NCI-H510A treated with DMSO at 0.1 percent for 48 hours (cell line): Measurements from ENCODE around the gene SYTL2.

Source experiments
- DNase-seq: peaks from one replicate; lab custom pipeline; 2025; lab: John Stamatoyannopoulos, UW

Gene SYTL2

DNA sequence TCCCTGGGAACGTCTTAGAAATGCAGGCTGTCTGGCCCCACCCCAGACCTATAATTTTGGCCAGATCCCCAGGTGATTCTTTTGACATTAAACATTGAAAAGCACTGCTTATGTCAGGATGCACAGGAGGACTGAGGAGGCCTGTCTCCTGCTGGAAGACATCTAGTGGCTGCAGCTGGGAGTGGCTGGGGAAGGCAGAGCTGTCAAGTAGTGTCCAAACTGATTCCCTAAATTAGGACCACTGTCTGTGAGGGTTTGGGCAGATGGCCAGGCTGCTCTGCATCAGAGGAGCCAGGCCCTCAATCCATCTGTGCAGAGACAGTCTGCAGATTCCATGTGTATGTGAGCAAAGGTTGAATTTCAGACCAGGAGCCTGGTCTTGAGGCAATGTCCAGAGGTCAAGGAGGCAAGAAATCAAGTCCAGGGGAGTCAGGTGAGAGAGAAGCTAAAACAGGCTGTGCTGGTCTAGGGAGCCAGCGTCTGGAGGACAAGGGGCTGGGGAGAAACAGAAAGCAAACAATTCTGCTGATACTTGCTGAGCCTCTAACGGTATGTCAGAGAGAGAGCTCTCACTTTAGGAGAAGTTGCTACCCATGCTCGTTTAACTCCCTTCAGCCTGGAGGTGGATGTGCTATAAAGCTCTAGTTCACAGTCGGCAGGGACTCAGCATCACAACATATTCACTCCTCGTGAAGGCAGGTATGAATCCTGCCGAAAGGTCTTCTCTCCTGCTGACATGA lies 15.3 kb upstream of the SYTL2 start:
- DNase-seq, result no peak

DNA sequence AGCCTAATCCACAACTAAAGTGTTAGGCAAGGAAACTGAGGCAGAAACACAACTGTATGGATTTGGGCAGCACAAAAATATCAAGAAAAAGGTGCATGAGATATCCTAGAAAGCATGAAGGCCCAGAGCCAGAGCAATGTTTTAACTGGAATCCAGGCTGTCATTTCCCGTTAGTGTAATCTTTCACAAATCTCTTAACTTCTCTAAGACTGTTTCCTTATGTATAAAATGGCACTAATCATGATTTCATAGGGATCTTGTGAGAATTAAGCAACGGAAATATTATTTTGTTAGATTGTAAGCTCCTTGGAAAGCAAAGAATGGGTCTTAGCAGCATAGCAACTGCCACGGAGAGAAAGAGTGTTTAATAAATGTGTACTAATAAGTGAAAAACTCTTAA lies 14.7 kb upstream of the SYTL2 start:
- DNase-seq, result no peak

DNA sequence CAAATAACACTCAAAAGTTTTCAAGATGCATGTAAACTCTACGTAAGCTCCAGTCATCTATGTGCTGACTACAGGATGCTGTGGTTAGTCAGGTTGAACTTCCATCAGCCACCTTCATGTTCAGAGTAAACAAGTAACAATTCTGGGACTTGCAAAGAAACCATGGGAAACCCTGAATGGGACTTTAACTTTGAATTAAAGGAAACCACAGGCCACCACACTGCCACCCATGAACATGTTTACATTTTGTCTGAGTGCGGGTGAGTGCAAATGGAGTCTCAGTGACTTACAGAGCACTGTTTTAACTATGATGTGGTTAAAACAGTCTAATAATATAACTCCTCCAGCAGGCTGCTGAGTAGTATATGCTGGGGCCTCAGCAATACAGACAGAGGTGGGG lies 12.9 kb upstream of the SYTL2 start:
- DNase-seq, result no peak

DNA sequence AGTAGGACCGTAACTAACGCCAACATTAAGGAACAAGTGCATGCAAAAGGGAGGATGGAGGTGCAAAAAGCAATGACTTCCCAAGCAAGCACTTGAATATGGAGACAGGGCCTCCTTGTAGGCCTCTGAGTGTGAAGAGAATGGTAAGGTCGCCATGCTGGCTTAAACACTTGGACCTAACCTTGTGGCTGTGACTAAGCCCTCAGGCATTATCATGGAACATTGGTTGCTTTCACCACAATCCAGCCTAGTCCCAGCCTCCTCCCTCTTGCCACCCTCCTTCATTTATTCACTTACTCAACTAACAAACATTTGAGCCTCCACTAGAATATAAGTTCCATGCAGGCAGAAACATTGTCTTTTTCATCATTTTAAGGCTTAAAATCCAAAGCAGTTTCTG lies 11.9 kb upstream of the SYTL2 start:
- DNase-seq, result no peak

DNA sequence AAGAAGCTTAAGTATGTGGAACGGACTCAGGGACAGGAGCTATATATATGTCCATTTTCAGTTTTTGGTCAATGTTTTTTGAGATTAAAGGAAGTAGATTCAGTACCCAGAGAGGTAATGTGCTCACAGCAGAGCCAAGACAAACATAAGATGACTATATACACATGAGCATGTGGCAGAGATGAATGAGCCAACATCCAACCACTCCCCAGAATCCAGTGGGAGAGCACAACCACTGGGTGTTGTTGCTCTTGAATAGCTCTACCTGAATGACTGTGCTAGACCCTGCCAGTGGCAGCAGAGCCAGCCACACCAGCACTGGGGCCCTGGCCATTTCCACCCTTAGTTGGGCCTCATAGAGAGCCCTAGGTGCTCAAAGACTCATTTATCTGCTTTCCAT lies 10.7 kb upstream of the SYTL2 start:
- no peak for DNase-seq

DNA sequence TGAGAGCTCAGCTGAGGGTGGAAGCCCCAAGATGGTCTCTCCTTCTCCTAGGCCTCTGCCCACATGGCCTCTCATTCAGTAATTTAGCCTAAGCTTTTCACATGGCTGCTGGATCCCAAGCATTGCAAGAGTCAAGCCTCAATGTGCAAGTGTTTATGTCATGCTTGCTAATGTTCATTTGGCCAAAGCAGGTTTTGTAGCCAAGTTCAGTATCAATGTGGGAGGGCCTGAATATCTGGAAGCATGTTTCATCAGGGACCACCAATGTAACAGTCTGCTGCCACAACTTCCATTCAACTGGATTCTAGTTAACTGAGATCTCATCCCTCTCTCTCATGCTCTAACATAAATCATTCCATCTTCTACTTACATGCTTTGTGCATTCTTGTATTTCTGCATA lies 8.5 kb upstream of the SYTL2 start:
- no peak for DNase-seq

DNA sequence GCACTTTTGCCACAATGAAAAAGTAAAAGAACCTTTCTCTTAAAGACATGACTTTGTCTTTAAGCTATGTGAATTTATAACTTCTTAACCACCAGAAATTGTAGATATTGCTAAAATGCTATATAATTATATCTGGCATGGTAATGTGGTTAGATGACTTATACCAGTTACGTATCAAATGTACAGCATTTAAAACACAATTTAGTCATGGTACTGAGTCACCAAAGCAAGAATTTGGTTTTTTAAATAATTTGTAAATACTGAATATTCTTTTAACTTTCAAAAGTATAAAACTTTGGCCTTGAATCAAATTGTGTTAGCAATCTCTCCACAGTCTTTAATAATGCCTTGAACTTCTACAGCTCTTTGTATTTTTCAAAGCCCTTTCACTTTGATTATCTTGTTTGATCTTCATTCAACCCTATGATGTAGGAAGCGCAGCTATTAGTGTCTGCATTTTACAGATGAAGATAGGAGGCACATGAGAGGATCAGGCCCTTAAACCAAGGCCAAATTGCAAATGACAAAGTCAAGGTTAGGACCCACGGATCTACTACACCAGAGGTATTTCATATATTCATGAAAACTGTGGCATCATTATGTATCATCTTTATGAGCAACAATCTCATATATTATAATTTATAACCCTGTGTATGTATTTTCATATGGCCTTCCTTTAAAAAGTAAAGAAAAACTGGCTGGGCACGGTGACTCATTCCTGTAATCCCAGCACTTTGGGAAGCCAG lies 4.4 kb upstream of the SYTL2 start:
- no peak for DNase-seq

DNA sequence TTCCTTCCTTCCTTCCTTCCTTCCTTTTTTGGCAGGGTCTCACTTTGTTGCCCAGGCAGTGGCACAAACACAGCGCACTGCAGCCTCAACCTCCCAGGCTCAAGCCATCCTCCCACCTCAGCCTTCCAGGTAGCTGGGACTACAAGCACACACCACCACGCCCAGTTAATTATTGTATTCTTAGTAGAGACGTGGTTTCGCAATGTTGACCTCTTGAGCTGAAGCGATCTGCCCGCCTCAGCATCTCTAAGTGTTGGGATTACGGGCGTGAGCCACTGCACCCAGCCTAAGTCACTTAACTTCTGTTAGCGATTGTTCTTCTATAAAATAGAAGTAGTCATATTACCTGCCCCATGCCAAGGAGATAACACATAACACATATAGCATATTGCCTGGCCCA lies 2.8 kb upstream of the SYTL2 start:
- DNase-seq, result peak; percentile 61

DNA sequence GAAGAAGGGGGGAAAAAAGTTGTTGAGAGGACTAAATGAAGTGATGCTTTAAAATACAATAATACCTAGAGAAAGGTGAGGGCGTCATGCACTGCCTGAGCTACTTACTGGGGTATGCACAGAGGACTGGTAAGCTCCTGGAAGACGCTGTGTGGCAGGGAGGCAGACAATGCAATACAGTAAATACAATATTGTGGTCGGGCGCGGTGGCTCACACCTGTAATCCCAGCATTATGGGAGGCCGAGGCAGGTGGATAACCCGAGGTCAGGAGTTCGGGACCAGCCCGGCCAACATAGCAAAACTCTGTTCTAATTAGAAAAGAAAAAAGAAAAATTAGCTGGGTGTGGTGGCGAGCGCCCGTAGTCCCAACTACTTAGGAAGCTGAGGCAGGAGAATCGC lies 683 bp upstream of the SYTL2 start:
- DNase-seq, result no peak

DNA sequence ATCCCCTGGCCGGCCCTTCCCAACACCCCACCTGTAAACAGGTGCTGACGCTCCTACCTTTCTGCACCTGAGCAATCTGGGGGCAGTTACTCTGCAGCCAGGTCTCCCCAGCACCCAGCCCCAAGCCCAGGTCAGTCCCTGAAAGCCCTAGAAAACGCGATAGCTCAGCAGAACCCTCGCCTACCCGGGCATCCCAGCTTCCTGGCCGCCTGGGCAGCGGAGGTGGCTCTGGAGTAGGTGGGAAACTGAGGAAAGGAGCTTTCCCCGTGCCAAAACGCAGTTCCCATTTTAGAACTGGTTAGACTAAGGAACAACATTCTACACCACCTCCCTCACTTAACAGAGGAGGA lies 445 bp downstream of the SYTL2 start:
- DNase-seq, result no peak

DNA sequence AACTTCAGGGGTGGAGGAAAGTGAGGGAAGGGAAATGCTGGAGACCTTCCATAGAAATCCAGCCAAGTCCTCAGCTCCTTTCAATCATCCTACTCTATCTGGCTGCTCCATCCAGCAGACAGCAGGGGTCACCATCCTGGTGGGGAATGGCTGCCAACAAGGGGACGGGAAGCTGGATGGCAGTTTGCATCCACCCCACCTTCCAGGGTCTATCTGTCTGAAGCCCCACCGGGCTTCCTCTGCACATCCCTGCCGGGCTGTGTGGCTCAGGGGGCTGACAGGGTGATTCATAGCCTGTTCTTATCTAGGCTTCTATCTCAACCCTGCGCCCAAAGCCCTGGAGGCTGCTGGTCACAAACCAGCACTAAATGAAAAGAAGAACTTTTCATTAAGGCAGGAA lies 1.1 kb downstream of the SYTL2 start:
- DNase-seq, result no peak

DNA sequence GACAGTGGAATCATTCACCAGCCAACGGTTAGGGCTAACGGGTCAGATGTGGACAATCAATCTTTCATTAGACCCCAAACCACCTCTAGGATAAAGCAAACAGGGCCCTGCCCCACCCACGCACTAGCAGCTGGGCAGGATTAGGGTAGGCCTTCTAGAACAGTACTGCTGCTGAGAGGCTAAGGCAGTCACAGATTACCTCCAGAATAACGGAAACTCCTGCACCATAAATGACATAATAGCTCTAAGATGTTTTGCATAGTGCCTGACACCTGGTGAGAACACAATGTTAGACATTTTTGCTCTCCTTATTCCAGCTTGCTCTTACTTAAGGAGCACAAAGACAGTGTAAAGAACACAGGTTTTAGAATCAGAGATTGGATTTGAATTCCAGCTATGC lies 1.8 kb downstream of the SYTL2 start:
- DNase-seq, result no peak

DNA sequence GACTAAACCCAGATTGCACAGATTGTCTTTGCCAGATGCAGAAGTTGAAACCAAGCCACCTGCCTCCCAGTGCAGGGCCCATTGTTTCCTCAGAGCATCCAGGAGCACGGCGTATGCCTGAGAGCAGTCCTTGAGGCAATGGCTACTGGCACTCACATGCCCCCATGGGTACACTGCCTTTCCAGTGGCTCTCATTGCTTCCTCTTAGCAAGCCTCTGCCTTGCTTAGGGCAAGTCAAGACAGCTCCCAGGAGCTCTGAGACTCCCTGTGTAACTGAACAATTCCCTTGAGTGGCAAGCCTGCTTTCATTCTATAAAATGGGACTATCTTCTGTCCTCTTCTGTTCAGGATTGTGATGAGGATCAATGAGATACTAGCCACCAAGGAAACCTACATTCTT lies 4.1 kb downstream of the SYTL2 start:
- no peak for DNase-seq

DNA sequence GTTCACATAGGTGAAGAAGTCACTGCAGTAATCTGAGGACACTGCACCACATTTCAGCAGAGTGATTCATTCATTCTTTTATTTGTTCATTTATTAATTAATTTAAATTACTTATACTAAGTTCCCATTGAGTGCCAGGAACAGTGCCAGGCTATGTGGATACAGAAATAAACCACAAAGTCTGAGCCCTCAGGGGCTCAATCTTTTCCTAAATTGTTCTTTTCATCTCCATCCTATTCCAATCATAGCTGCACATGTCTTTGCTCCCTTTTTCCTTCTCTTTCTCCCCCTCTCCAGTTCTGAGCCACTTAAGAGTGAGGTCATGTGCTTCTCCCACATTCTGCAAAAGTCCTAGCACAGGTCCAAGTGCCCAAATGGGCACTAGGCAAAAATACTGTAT lies 4.9 kb downstream of the SYTL2 start:
- no peak for DNase-seq

DNA sequence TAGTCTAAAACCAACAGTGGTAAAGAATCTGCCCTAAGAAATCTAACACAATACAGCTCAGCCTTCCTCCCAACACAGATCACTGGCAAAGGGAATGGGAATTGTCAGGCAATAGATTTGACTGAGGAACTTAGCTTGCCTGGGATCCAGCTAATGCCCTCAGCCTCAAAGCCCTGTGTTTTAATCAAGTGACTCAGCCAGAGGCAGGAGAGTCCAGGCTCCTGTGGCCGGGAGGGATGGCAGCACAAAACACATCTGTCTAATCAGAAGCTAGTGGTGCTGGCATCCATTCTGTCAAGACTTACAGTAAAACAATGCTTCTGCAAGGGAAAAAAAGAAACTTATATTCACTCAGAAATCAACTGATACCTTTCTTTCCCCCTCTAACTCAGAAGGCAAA lies 5.6 kb downstream of the SYTL2 start:
- DNase-seq, result no peak

DNA sequence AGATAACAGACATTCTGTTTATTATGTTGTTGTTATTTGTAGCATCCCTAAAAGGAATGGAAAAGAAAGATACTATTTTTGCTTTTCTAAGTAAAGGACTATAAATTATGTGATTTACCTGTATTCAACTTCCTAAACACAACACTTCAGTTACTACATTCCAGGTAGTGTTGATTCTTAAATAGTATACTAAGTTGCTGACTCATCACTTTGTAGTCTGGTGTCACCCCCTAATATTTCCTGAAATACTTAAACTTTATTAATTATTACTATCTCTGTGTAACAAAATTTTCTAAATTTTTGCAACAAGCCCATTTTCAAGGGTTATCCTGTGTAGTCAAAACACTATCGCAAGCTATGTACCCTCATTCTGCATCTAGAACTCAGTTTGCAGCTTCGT lies 7.0 kb downstream of the SYTL2 start:
- DNase-seq, result no peak

DNA sequence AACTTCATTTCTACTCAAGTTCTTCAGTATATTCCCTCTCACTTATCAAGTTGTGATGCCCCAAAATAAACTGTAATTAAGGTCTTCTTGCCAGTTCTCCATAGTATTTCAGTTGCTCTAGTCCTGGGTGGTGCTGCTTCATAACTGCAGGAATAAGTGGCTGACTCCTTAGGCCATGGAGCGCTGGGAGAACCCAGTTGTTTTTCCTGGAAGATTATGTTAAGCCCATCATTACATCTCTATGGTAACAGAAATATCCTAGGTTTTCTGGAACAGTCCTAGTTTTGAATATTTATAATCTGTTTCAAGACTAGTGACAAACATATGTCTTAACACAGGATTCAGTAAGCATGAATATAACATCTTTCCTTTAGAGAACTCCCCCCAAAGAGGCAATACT lies 7.6 kb downstream of the SYTL2 start:
- no peak for DNase-seq

DNA sequence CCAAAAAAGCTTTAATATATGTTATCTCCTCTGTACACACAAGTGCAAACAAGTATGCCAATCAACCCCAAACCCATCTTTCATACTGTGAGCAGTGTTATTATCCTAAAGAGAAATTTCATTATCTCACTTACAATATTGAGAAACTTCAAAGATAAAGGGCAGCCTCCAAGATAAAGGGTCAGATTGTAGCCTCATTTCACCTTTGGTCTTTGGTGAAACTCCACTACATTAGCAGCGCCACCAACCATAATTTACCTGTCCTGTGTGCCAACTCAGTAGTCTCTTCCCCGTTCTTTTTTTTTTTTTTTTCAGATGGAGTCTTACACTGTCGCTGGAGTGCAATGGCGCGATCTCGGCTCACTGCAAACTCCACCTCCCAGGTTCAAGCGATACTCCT lies 9.4 kb downstream of the SYTL2 start:
- DNase-seq, result no peak

DNA sequence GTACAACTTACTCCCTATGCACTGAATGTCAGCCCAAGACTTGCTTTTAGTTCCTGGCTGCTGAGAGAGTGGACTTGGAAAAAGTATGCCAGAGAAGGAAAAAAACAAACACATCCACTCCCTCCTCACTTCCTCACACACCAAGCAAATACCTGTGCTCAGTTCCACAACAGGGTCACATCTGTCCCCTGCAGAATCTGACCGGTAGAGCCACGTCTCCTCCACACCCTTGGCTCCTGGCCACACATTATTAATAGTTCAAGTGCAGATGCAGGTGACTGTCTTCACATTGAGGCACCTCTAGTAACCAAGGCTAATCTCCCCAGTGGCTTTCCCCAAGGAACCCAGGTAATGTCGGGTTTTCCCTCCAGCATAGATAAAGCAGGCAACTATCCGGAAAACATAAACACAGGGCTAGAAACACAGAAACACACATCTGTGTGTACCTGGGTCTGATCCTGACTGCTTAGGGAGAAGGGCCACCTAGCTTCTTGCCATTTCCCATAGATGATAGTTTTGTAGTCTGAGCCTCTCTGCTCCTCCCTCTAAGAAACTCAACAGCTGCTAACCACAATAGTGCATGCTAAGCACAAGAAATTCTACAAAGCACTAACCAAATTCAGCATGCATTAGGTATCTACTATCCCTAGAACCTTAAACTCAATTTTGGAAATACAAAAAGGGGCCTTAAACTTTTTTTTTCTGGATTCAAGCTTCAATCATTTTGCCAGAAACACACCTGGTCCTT lies 10.2 kb downstream of the SYTL2 start:
- no peak for DNase-seq

DNA sequence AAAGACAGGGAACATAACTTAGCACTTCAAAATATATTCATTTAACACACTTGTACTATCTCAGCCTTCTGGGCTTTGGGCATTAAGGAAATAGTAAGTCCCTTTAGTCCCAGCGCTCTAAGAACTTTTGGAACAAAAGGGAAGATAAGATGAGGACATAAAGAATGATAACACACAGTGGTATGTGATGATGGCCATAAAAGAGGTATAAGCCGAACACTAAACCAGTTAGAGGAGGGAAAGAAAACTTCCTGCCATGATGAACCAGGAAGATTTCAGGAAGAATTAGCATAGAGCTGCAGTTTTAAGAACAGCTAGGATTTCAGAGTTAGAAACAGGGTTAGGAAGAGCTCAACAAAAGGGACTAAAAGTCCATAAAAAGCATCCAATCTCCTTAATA lies 11.8 kb downstream of the SYTL2 start:
- no peak for DNase-seq

DNA sequence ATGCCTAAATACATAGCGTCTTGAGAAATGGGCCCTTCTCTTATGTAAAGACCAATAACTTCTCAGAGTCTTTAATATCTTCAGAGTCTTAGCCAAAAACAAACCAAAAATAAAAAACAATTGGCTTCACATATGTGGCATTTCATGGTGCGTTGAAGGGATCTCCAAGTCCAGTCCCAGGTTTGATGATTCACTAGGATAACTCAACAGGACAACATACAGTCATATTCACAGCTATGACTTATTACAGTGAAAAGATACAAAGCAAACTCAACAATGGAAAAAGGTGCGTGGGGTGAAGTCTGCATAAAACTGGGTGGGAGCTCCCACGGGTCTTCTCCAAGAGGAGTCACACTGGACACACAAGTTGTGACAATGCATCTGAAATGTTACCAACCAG lies 12.6 kb downstream of the SYTL2 start:
- DNase-seq, result no peak

DNA sequence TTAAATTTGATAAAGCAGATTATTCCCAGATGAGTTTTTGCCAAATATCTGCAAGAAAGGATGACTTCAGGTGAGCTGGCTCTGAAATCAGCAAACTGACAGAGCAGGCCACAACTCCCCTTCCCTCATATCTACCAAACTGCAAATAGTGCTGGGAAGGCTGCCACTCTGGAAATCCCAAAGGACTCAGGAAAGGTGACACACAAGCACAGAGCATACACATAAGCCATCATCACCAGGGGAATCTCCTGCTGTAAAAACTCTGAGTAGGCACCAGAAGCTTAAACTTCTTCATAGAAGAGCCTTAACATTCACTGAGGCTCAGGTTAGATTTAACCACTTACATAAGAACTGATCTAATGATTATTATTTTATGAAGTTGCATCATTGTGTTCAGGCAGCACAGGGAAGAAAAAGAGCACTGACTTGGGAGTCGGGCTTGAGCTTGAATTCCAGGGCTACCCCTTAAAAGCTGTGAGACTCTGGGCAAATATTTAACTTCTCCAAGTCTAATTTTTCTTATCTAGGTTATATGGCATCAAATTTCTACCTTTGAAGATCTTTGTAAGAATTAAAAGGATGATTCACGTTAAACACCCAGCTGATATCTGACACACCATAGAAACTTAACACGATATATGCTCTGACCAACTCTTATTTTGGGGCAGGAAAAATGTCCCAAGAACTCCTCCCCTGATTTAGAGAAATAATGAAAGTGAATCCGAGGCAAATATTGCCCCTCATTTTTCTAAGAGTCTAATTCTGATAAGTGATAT lies 15.0 kb downstream of the SYTL2 start:
- no peak for DNase-seq
